ENCODE measurements around the gene TOMM7. TPM values are rescaled to one million over a fixed set of nuclear protein-coding genes. Genes with fewer than 3 reads are reported as not detected.

TOMM7 gene
- total RNA-seq, 1 donor from 2014 or later, result 65.1 TPM

GRCh38 chr7:22858274-22858639 lies 35.6 kb upstream of the TOMM7 start:
- Histone ChIP-seq H3K4me1 (peaks cover 13 to 56% of the 10 kb centered on the region in 2 donors), H3K27me3 (no peaks in the 10 kb centered on the region), H3K4me3 (no peak overlapping the region), H3K9me3 (no peaks in the 10 kb centered on the region), H3K27ac (peak overlapping the region; percentile 79 to 84), H3K36me3 (peaks cover 0 to 13% of the 10 kb centered on the region in 2 donors)
- intact Hi-C loops (cut with DNase I), result loop anchor here (10.0 kb wide), 3 partner anchors 387 to 643 kb away; partner anchors contain the start of genes GPNMB and MALSU1
- no peak for TF ChIP-seq CTCF (IDR thresholded peaks at IDR 0.05)
- no peak for DNase-seq (ENCODE audit: low spot score in 2 of 2)

DNA sequence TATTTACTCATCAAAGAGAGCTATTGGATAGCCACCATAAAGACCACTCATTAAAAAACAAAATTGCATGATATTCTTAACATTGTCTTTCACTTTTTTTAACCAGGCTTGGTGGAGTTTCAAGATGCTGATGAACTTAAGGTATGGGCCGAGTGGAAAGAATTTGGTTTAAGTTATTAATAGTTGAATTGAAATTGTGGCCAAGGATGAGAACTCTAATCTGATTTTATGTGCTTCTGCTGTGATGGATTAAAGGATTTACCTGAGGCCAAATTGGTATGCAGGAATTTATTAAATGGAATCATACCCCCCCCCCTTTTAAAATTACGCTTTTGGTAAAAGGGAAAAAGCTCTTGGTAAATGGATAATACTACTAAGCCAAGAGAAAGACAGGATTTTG lies 33.8 kb upstream of the TOMM7 start:
- no peak for TF ChIP-seq CTCF (IDR thresholded peaks at IDR 0.05)
- Histone ChIP-seq H3K4me3 (peak overlapping the region in 1 of 2 donors; percentile 83), H3K36me3 (peaks cover 0 to 13% of the 10 kb centered on the region in 2 donors), H3K27ac (peak overlapping the region; percentile 94 to 98), H3K4me1 (peaks cover 13 to 55% of the 10 kb centered on the region in 2 donors), H3K9me3 (no peaks in the 10 kb centered on the region), H3K27me3 (no peaks in the 10 kb centered on the region)
- DNase-seq (ENCODE audit: low spot score in 2 of 2), result no peak
- intact Hi-C loops (cut with DNase I), result loop anchor here (10.0 kb wide), 3 partner anchors 388 to 642 kb away; partner anchors contain the start of genes GPNMB and MALSU1

- Histone ChIP-seq H3K4me3 (peak overlapping the region; percentile 75 to 83), H3K9me3 (no peaks in the 10 kb centered on the region), H3K27me3 (no peaks in the 10 kb centered on the region), H3K36me3 (peaks cover 0 to 9% of the 10 kb centered on the region in 2 donors), H3K27ac (peak overlapping the region; percentile 94 to 98), H3K4me1 (peaks cover 10 to 44% of the 10 kb centered on the region in 2 donors)
- DNase-seq (ENCODE audit: low spot score in 2 of 2), result no peak
- TF ChIP-seq CTCF (IDR thresholded peaks at IDR 0.05), result no peak
- intact Hi-C loops (cut with DNase I), result loop anchor here (1.0 to 10.0 kb wide), 7 partner anchors 32 to 640 kb away; partner anchors contain the start of genes GPNMB, HYCC1, IL6 and MALSU1
Observed at GRCh38 chr7:22855049-22855392, 32.4 kb upstream of the TOMM7 start.

DNA sequence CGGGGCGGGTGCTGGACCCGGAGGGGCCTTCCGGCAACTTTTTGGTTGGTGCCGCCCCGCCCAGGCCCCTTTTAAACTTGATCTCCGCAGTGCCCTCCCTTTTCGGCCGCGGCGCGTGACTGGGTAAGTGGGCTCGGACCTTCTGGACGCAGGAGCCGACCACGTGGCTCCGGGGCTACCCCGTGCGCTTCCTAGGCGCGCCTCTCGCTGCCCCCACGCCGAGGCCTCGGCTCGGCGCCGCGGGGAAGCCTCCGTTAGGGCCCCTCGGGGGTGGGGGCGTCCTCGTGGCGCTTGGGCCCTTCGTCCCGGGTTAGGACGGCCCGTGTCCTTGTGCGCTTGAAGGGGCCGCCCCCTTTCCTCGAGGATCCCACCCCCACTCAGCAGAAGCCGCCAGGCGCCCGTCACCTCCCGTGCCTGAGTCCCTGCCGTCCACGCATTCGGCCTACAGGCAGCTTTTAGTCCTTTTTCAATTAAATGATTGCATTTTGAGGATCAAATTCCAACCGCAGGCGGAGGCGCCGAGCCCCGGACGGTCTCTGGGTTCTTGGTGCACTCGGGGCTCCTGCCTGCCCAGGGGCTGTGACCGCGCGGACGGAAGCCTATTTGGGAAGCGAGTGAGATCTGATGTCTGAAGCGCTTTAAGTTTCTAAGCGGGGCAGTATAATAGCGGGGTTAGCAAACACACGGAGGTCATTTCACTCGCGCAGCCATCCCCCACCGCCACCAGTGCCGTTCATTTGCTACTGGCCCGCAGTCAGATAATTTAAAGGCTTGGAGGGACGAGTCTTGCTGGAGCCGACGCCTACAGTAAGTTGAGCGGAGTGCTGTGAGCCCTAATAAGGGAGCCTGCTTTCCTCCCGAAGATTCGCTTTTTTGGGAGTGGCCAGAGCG lies 31.8 kb upstream of the TOMM7 start:
- peak overlapping the region; percentile 75 to 83 for H3K4me3 ChIP-seq
- peak in 1 of 3 experiments; percentile 61 for TF ChIP-seq CTCF (IDR thresholded peaks at IDR 0.05)
- H3K27me3 ChIP-seq, result no peaks in the 10 kb centered on the region
- peaks cover 9 to 37% of the 10 kb centered on the region in 2 donors for H3K4me1 ChIP-seq
- no peaks in the 10 kb centered on the region for H3K9me3 ChIP-seq
- intact Hi-C loops (cut with DNase I), result loop anchor here (1.0 to 10.0 kb wide), 11 partner anchors 32 to 640 kb away; partner anchors contain the start of genes GPNMB, HYCC1, IL6 and KLHL7
- H3K27ac ChIP-seq, result peak overlapping the region; percentile 94 to 98
- DNase-seq (ENCODE audit: low spot score in 2 of 2), result peak; percentile 80 to 95
- peaks cover 0 to 9% of the 10 kb centered on the region in 2 donors for H3K36me3 ChIP-seq

GRCh38 chr7:22853674-22854157 lies 31.1 kb upstream of the TOMM7 start:
- DNase-seq (ENCODE audit: low spot score in 2 of 2), result peak in 1 of 2 donors; percentile 76
- H3K9me3 ChIP-seq, result no peaks in the 10 kb centered on the region
- H3K27ac ChIP-seq, result peak overlapping the region; percentile 94 to 98
- peak overlapping the region; percentile 75 to 83 for H3K4me3 ChIP-seq
- H3K27me3 ChIP-seq, result no peaks in the 10 kb centered on the region
- intact Hi-C loops (cut with DNase I), result loop anchor here (2.0 to 10.0 kb wide), 11 partner anchors 31 to 639 kb away; partner anchors contain the start of genes GPNMB, IL6, KLHL7 and MALSU1
- H3K4me1 ChIP-seq, result peaks cover 5 to 33% of the 10 kb centered on the region in 2 donors
- H3K36me3 ChIP-seq, result peaks cover 0 to 9% of the 10 kb centered on the region in 2 donors
- TF ChIP-seq CTCF (IDR thresholded peaks at IDR 0.05), result peak in 2 of 3 experiments; percentile 51 to 72

All from ascending aorta (tissue), 2 donors.